ENCODE data around the gene SLC22A4.

Gene SLC22A4

DNA sequence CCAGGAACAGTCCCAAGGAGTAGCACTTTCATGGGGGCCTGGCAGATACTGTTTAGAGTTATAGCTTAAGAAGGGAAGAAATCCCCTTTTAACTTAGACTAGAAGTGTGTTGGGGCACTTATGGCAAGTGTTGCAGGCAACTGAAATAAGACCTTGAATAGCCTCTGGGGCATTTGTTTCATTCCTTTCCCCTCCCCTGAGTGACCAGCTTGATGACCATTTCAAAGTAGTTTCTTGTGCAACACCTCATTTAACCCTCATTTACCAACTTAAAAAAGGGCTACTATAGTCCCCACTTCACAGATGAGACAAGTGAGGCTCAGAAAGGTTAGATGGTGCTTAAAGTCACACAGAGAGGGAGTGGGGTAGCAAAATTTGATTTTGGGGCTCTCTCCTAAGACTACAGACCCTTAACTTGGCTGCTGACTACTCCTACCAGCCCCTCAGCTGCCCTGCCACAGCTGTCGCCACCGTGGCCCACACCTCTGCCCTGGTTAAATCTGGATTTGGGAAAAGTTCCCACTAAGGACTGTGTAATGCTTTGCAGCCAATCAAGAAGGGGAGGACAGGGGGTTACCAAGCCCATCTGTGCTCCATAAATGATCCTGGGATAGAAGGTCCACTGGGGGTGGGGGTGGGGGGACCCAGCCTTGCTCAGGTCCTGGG is 31.2 kb upstream of the SLC22A4 start:
- DNase-seq (ENCODE audit: low spot score), result no peak

DNA sequence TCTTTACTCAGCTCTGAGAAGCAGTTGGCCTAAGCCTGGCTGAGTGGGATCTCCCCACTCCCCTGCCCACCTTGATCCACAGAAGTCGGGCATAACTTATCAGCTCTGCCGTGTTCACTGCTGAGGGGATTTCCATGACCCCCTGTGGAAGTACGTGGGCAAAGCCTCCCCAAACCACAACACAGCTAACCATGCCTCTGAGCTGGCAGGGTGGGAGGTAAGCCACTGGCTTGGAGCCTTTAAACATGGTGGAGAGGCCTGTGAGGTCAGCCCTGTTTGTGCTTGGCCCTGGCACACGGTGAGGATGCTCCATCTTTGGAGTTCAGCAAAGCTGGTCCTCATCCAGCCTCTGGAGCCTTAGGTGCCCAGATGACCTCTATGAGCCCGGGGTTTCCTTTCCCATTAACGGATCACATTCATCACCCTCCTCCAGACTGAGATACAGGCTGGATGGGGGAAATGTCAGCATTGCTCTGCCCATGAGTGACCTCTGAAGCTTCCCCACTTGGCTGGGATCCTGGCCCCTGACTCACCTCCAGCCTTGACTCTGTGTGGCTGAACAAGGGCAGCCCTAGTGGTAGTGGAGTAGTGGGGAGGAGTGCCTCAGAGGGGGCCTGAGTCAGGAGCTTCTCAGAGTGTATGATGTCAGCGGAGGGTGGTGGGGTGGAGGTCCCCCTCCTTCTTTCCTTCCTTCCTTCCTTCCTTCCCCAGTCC is 30.5 kb upstream of the SLC22A4 start:
- DNase-seq (ENCODE audit: low spot score), result no peak

DNA sequence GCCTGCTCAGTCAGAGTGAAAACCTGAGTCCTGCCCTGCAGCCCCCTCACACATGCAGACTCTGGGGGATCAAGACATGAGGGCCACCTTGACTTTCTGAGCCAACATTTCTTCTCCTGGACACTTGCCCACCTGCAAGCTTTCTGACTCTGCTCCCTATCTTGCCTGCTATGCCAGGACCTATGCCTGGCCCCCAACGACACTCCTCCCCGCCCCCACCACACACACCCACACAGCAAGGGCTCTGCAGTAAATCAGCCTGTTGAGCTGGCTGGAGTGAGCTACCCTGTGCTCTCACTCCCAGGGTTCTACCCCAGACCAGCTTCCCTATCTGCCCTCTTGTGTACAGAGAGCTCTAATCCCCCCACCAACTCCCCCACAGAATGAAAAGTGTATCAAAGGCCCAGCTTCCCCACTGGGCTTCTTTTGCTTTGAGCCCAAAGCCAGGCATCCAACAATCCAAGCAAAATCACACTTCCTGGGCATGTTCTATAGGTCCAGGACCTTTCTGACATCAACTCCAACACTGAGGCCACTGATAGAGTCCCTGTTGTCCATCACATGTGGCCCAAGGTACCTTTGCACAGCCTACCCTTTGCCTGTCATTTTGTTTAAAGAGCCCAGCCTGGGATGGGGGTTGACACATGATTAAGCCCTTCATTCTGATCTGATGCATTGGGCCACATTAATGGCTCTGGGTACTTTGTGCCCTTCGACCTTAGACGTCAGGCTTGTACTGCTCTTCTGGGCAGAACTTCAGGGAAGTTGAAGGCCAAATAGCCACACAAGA is 29.5 kb upstream of the SLC22A4 start:
- DNase-seq (ENCODE audit: low spot score), result no peak

DNA sequence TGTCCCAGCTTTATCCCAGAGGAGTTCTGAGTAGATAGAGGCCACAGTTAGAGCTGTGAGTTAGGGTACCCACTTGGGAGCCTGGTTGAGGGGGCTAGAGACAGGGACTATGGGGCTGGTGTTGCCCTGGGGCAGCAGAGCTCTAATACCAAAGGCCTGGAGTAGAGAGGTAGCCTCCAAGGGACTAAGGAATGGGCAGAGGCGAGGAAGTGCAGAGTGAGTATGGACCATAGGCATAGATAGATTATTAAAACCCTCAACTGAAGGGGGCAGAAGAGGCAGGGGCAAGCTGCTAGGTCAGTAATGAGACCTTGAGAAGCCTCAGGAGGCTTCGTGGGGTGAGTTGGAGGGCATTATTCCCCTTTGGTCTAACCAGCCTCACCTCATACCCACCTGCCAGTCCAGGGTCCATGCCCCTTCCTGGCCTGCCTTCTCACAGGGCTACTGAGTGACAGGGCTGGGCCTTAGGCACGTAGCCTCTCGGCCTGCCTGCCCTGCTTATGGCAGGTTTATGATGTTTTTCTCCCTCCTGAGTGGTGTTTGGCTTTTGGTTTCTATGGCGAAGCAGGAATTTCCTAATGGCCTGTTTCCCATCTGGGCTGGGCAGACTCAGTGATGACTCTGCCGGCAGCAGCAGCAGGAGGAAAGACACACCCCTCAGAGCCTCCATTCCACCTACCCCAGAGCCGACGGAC is 28.7 kb upstream of the SLC22A4 start:
- no peak for DNase-seq (ENCODE audit: low spot score)

DNA sequence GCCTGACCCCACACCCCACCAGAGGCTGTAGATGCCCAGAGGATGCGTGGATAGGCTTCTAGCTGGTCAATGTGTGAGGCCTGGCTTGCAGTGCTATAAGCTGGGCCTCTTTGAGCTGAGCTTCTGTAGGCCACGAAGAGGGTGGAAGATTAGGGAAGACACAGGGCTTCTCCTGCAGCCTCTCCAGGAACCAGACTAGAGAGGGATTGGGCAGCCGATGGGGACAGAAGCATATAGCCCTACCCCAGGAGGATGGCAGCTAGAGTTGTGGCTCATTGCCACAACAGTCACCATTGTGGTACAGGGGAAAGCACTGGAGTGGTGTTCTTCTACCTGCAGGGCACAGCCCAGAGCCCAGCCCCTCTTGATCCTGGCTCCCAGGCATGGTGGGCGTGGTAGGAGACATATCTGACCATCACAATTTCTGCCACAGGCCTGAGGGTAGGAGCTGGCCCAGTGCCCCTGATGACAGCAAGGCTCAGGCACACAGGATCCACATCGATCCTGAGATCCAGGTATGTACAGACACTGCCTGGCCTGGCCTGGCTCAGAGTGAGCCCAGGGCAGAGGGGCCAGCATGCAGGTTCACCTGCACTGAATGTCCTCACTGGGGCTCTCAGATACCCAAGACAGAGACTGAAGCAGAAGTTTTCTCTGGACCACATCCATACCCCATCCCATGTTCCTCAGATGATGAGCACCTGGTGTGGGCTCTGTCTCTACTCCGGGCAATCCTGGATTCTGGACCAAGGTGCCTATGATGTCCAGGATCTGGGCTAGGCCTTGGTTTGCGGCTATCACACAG is 28.0 kb upstream of the SLC22A4 start:
- no peak for DNase-seq (ENCODE audit: low spot score)

DNA sequence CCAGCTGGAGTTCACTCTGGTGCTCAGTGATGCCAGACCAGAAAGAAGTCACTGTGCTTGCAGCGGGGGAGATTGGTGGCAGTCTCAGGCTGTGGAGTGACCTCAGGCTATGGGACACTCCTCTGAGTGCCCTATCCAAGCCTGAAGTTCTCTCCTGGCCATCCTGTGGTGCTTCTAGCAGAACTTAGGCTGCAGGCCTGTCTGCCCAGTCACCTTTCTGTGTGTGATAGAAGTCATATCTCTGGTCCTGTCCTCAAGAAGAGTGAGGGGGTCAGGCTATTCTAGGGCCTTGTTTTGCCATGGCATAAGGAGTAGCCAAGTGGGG is 27.4 kb upstream of the SLC22A4 start:
- DNase-seq (ENCODE audit: low spot score), result no peak

DNA sequence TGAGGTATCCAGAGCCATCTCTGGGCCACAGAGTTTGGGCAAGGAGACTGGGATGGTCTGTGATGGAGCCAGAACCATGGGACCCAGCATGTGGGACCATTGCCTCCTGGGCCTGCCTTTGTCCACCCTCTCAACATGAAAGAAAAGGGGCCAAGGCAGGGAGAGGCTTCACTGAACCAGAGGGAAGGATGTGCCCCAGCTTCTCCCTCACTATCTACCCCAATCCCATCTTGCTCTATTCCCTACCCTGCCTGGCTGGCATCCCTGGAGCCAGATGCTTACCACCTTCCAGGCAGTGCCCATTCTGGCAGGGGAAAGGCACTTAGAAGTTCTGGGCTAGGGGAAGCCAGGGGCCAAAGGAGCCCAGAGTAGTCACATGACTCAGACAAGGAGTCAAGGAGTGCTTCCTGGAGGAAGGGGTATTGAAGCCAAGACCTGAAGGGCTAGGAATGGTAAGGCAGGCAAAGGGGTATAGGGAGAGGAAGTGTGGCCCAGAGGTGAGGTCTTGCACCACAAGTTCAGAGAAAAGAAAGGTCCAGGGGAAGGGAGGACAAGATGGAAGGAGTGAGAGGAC is 26.9 kb upstream of the SLC22A4 start:
- DNase-seq (ENCODE audit: low spot score), result no peak

DNA sequence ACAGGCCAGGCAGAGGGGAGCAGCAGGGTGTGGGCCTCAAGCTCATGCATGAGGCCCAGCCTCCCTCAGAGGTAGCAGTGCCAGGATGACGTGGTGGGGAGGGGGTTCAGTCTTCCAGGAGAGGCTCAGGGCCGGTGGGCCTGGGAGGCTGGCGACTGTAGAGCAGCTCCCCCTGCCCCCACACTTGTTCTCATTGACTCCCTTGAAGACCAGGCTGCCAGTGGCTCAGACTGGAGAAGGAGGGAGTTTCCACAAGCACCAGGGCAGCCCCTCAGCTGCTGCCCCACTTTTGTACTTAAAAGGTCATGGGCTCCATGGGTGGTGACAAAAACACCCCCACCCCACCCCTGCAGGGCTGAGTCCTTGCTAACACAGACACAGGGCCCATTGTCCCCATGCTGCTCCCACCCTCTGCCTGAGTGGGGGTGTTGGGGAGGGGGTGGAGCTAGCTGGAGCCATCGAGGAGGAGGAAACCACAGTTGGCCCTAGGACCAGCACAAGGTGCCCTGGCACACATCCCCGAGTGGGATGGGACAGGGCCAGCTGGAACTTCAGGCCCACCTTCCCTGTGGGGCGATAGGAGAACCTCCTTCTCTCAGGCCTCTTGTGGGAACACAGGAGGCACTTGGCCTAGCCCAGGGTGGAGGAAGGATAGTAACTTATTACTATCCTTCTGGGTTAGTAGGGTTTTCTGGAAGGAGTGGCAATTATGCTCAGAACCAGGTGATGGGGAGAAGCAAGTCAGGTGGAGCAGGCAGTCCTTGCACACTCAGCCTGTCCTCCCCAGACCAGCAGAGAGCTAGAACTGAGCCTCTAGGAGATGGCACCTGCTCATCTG is 26.0 kb upstream of the SLC22A4 start:
- DNase-seq (ENCODE audit: low spot score), result no peak

DNA sequence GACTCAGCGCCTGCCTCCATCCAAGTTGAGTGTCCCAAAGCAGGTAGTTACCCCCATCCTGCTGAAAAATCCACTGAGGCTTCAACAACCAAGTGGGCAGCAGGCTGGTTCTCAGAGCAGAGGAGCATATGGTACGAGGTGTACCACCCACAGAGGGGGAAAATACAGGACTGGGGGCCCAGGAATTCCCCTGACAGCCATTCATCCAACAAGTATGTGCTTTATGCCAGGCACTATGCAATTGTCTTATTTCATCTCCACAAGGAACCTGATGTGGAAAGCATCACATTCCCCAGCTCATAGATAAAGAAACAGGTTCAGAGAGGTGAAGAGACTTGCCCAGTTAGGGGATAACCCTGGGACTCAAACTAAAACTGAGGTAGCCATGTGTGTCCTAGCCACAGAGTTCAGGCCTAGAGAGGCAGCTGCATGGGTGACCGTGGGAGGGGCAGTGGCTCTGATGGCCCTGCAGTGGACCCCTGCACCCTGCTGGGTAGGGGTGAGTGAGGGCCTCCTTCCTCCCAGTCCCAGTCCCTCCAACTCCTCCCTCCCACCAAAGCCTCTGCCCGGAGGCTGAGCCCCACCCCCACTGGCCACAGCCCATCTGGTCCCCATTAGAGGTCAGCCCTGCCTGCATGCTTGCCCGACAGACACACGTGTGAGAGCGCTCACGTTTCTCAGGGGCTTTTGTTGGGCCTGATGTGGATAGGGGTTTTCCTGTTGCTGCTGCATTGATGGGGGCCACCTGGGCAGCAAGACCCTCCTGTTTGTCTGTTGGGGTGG is 25.2 kb upstream of the SLC22A4 start:
- DNase-seq (ENCODE audit: low spot score), result no peak

DNA sequence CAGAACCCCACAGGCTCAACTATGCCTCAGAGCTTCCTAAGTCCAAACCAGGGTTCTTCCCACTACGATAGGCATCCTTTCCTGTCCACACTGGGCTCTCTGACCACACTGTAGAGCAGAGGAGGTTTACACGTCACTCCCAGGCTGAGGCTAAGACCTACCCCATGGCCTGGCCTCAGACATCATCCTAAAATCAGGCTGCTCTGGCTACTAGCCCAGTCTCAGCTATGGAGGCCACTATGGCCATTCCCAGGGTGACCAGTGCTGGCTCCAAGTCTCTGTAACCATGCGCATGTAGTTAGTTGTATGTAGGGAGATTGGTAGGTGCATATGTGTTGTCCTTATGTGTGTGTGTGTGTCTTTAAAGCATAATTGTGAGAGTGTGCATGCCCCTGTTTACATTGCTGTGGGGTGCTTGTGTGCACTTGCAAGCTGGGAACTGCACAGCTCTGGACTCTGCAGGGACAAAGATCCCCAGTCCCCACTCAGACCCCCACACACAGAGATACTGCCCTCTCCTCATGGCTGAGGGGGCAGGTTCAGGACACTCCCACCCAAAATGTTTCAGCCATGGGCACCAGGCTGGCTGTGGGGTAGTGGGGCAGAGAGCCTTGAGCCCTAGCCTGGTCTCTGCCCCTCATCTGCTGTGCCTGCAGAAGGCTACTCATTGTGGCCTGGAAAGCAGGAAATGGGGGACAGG is 24.4 kb upstream of the SLC22A4 start:
- DNase-seq (ENCODE audit: low spot score), result no peak

DNA sequence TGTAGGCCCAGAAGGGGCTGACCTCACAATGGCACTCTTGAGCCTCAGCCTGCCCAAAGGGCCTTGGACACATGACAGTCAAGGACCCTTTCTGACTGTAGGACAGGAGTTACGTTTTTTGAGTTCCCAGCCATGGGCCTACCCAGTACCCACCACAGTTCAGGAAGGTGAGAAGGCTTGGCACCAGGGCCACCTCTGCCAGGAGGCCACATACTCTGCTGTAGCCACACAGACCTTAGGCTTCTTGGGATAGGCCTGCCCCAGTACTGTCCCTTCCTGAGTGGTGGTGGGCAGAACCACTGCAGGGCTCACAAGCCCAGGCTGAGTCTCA is 23.9 kb upstream of the SLC22A4 start:
- no peak for DNase-seq (ENCODE audit: low spot score)

DNA sequence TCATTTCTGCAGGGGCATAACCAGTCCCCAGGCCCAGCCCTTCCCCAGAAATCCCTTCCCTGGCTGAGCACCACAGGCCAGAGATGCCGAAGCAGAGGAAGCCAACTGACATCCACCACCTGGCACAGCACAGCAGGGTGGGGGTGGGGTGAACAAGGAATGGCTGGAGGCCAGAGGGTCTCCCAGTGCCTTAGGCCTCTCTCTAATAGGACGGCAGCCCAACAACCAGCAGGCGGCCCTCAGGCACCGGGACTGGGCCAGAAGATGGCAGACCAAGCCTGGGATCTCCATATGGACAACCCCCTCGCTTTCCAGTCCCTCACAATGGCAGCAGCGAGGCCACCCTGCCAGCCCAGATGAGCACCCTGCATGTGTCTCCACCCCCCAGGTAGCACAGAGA is 23.5 kb upstream of the SLC22A4 start:
- DNase-seq (ENCODE audit: low spot score), result no peak

DNA sequence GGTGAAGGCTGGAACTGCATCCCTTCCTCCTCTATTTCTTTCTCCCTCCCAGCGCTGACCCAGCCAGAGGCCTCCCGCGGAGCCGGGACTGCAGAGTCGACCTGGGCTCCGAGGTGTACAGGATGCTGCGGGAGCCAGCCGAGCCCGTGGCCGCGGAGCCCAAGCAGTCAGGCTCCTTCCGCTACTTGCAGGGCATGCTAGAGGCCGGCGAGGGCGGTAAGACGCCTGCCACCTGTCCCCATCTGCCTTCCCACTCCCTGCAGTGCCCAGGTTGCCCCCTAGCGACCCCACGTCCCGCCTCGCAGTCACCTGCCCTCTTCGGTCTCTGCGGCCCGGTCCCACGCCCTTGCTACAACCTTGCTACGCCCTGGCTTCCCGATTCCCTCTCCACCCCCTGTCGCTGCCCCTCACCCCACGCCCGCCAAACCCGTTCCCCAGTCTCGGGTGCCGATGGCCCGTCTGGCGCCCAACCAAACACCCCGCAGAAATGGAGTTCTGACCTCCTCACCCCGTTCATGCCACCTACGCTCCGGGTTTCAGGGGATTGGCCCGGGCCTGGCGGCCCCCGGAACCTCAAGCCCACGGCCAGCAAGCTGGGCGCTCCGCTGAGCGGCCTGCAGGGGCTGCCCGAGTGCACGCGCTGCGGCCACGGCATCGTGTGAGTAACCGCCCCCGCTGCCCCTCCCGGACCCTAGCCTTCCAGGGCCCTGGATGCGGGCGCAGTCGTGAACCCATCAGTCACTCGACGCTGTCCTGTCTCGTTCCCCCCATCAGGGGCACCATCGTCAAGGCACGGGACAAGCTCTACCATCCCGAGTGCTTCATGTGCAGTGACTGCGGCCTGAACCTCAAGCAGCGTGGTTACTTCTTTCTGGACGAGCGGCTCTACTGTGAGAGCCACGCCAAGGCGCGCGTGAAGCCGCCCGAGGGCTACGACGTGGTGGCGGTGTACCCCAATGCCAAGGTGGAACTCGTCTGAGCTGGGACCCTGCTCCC is 22.6 kb upstream of the SLC22A4 start:
- DNase-seq (ENCODE audit: low spot score), result no peak

DNA sequence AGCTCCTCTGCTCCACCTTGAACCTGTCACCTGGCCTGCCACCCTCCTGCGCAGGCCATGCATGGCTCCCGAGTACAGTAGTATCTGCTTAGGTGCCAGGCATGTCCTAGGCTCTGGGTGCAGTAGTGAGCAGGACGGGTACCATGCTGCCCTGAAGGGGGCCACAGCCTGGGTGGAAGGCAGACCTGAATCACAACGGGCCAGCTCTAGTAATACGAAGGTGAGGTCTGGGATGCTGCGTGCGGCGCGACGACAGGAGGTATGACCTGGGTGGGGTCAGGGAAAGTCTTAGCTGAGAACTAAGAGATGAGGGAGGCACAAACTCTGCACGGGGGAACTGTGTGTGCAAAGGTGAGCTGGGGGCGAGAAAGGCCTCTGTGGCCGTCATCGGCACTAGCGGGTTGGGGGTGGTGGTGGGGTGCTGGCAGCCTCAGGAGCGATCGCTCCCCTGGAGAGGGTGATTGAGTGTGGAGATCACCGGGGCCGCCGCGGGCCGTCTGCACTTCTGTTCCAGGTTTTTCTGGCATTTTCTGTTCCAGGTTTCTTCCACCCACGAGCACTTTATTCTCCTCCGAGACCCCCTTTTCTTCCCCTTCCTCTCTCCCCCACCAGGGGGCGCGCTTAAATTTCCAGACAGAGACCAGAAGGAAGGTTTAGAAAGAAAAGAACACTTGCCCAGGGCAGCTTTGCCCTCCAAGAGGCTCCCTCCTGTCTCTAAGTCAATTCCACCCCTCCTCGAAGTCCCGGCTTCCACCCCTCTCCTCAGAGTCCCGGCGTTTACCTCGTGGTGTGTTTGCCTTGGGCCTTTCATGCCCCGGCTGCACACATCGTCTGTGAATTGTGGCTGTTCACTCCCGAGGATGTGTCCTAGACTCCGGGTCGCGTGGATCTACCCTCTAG is 21.6 kb upstream of the SLC22A4 start:
- peak; percentile 44 for DNase-seq (ENCODE audit: low spot score)

DNA sequence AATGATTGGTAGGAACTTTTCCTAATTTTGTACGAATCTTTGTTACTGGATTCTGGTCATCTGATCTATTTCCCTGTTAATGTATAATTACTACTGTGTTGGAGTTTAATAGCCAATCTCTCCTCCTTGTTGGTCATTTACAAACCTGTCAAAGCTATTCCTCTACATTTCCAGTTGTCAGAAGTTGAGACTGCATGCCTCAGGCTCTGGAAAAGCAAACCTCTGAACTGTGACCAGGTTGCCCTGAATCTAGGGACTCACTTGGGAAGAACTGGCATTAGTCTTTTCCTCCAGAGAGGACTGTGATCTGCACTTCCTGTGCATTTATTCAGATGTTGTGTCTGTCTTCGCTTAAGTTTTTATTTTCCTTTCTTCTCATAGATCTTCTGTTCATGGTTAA is 20.6 kb upstream of the SLC22A4 start:
- DNase-seq (ENCODE audit: low spot score), result no peak

DNA sequence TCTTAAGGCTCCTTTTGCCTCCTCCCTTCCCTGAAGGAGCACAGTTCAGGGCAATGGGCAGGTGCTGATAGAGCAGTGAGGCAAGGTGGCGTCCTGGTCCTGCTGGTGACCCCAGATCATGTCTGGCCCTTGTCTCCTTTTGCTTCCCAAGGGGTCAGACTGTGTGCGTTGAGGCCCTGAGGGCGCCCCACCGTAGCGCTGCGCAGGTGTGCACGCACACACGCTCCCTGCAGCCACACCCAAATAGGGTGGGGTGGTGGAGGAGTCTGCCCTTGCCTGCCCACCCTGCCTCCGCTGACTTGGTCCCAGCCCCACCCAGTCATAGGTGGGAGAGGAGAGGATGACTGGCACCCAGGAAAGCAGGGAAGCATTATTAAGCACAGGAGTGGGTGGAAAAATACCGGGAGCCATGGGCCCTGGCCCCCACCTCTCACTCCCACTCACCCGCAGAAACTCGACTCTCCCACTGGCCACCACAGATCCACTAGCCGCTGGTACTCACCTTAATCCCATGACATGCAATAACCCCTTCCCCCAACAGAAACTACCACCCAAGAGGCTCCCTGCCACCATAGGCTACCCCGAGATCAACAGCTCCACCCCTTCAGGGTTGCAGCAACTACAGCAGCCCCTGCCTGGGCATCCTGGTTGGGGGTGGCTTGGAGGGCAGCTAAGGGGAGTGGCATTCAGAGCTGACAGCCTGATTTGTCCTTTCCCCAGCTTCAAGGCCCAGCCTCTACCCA is 20.0 kb upstream of the SLC22A4 start:
- no peak for DNase-seq (ENCODE audit: low spot score)
